Activated naive CD4-positive, alpha-beta T cell treated with anti-CD3 and anti-CD28 coated beads, Interleukin-2, amount 50 U/mL, for 24 hours (primary cell): ENCODE data around the gene SKAP2.

Source experiments
- H3K27ac Mint-ChIP-seq: one replicate; pipeline ENCODE4 v1.8.0; 2021; ENCODE audit warnings: mild to moderate bottlenecking, mixed read lengths
- H3K27me3 Mint-ChIP-seq: one replicate; pipeline ENCODE4 v1.8.0; 2021; ENCODE audit warnings: mixed read lengths
- H3K36me3 Mint-ChIP-seq: one replicate; pipeline ENCODE4 v1.8.0; 2021; ENCODE audit warnings: mixed read lengths
- H3K4me1 Mint-ChIP-seq: one replicate; pipeline ENCODE4 v1.8.0; 2021; ENCODE audit warnings: mixed read lengths
- H3K4me3 Mint-ChIP-seq: one replicate; pipeline ENCODE4 v1.8.0; 2021; ENCODE audit warnings: mild to moderate bottlenecking, mixed read lengths
- H3K9me3 Mint-ChIP-seq: one replicate; pipeline ENCODE4 v1.8.0; 2021; ENCODE audit warnings: mixed read lengths

The SKAP2 gene

DNA sequence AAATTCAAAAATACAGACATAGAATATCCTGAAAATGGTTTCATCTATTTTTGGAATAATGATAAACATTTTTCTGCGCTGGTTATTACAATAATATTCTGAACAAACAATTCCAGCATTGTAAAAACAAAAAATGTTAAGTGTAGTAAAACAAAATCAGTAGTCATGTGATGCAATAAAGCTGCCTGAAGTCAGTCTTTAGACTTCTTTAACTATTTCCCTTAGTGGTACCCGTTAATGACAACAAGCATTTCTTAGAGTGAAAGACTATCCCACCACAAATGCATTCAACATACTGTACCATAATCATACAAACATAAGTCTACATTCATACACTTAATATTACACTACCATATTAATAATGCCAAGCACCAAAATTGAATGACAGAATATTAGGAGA is 1.6 kb downstream of the SKAP2 start:
- H3K27me3 Mint-ChIP-seq: peaks cover 54% of the 10 kb centered on the region
- H3K9me3 Mint-ChIP-seq: peaks cover 5% of the 10 kb centered on the region
- peaks cover 22% of the 10 kb centered on the region for H3K4me1 Mint-ChIP-seq
- no peak overlapping the region for H3K27ac Mint-ChIP-seq
- no peak overlapping the region for H3K4me3 Mint-ChIP-seq
- peaks cover 3% of the 10 kb centered on the region for H3K36me3 Mint-ChIP-seq

DNA sequence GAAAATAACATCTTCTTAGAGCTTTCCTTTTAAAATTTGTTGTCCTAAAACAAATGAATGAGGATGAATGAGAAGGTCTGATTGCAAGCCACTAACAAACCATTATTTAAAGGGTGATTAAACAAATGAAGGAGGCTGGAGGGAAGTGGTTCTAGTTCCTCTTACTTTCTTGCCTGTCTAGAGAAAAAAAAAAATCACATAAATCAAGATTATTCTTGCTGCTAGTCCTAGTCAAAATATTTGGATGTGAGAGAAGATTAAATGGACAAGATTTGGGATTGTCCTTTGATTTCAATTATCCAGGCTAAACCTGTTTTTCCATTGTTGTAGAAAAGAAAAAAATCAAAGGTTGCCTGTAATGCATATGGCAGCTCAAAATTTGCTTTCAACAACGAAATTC is 3.3 kb downstream of the SKAP2 start:
- peaks cover 61% of the 10 kb centered on the region for H3K27me3 Mint-ChIP-seq
- H3K4me3 Mint-ChIP-seq: no peak overlapping the region
- H3K36me3 Mint-ChIP-seq: peaks cover 3% of the 10 kb centered on the region
- peaks cover 5% of the 10 kb centered on the region for H3K9me3 Mint-ChIP-seq
- H3K4me1 Mint-ChIP-seq: peaks cover 22% of the 10 kb centered on the region
- no peak overlapping the region for H3K27ac Mint-ChIP-seq

DNA sequence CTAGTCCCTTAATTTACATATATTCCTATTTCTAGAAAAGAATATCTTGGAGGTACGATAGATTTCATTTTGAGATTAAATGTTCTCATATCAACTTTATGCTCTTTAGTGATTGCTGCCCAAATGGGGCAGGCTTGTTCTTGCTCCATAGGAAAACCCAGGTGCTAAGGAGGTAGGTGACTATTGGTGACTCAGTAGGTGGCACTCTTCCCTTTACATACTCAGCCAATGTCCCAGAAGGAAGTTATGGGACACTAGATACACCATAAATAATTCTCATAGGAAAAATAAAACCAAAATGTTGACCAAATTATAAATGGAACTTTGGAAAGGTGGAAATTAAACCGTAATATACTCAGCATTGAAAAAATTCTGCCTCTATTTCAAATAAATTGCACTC is 4.0 kb downstream of the SKAP2 start:
- H3K27me3 Mint-ChIP-seq: peaks cover 57% of the 10 kb centered on the region
- H3K9me3 Mint-ChIP-seq: no peaks in the 10 kb centered on the region
- H3K4me1 Mint-ChIP-seq: peaks cover 18% of the 10 kb centered on the region
- no peaks in the 10 kb centered on the region for H3K36me3 Mint-ChIP-seq
- no peak overlapping the region for H3K27ac Mint-ChIP-seq
- H3K4me3 Mint-ChIP-seq: no peak overlapping the region

DNA sequence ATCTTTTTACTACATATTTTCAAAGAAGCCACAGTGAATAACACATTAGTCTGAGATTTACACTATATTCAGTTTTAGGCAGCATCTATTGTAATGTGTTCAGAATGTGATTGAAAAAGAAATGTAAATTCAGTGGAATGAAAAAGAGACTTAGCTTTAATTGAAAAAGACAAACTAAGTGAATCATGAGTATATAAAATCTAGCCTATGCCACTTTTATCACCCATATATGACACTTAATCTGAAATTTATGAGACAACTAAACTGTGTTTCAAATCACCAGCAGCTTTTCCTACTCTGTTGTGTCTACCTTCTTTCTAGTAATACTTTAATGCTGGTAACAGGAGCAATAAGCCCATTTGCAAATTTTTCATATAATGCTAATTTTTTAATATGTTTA is 4.7 kb downstream of the SKAP2 start:
- Mint-ChIP-seq H3K27ac (no peak overlapping the region), H3K36me3 (no peaks in the 10 kb centered on the region), H3K4me1 (peaks cover 12% of the 10 kb centered on the region), H3K27me3 (peaks cover 56% of the 10 kb centered on the region), H3K4me3 (no peak overlapping the region), H3K9me3 (no peaks in the 10 kb centered on the region)

DNA sequence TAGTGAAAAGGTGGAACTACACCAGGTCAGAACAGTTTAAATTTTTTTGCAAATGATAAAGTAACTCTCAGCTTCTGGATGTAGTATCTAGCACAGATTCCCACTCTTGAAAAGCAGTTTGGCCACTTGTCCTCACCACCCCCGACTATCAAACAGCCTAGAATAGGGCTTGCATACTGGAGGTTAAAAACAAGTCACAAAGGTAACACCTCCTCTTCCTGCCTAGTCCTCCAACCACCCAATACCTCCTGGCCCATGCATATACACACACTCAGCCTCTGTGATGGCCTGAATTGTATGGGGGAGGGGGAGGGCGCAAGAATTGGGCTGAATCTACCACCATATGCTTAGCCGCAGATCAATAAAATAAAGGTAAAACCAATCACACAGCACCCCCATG is 5.7 kb downstream of the SKAP2 start:
- Mint-ChIP-seq H3K27me3 (peaks cover 54% of the 10 kb centered on the region), H3K4me3 (no peak overlapping the region), H3K36me3 (no peaks in the 10 kb centered on the region), H3K27ac (no peak overlapping the region), H3K9me3 (no peaks in the 10 kb centered on the region), H3K4me1 (peaks cover 5% of the 10 kb centered on the region)

DNA sequence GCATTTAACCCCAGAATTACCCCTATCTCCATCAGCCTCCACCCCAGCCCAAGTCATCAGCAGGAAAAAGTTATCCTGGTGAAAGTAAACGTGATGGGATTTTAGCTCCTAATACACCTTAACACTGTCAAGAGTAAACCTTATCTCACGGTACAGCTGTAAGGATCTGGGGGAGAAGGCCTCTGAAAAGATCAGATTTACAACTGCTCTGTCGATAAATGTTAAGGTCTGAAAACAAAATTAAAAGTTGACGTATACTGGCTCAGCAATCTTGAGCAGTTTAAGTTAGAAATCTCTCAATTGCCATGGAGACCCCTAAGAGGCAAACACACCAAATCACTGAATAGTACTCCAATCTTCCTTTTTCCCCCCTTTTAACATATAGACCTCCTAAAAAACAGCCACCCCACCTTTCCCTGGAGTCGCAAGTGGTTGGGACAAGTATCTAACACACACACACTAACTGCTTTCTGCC is 6.1 kb downstream of the SKAP2 start:
- Mint-ChIP-seq H3K4me3 (no peak overlapping the region), H3K4me1 (peaks cover under 1% of the 10 kb centered on the region)

DNA sequence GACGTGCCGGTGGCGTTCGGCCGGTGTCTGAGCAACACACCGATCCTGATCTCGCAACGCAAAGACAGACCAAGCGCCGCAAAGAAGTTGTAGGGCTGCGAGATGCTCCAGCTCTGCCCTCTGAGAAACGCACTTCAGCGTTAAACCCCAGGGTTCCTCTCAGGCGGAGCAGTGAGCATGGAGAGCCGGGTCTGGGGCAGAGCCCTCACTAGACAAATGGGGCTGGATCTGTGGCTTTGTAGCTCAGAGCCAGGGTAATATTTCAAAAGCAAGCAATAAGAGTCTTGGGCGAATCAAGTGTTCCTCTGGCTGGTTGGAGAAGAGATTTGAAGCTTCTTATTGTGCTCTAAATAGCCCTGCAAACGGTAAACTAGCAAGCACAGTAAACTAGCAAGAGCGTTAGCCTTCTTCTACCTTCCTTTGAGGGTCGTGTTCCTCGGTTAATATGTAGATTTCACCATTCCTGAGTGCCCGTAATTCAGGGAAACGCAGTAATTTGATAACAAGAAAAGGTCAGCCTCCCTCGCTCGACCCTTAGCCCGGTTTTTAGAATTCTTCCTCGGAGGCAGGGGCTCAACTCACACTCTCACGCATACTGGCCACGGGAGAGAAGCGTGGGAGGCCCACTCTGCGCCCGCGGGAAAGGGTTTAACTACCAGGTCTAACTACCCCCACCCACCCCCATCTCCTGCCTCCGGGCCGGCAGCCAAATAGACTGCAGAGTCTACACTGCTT is 6.7 kb downstream of the SKAP2 start:
- Mint-ChIP-seq H3K4me3 (no peak overlapping the region), H3K27me3 (peaks cover 51% of the 10 kb centered on the region), H3K4me1 (no peaks in the 10 kb centered on the region), H3K36me3 (no peaks in the 10 kb centered on the region), H3K27ac (no peak overlapping the region), H3K9me3 (no peaks in the 10 kb centered on the region)

More for the DNA sequence above, 6.1 kb downstream of the SKAP2 start:
- peaks cover 53% of the 10 kb centered on the region for H3K27me3 Mint-ChIP-seq
- no peak overlapping the region for H3K27ac Mint-ChIP-seq
- H3K9me3 Mint-ChIP-seq: no peaks in the 10 kb centered on the region
- H3K36me3 Mint-ChIP-seq: no peaks in the 10 kb centered on the region

DNA sequence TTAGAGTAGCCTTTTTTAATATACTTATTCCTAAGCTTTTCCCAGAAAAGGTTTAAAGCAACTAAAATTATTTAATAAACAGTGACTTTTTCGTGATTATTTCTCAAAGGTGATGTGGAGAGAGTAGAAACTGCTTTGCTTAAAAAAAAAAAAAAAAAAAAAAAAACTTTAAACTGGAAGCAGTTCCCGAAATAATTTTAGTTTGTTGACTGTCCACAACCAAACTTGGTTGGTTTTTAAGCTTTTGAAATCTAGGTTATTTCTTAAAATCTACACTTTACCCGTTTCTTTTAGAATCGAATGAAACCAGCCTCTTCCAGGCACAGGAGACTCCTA is 7.3 kb downstream of the SKAP2 start:
- Mint-ChIP-seq H3K4me1 (no peaks in the 10 kb centered on the region), H3K27ac (no peak overlapping the region), H3K9me3 (no peaks in the 10 kb centered on the region), H3K4me3 (no peak overlapping the region), H3K27me3 (peaks cover 51% of the 10 kb centered on the region), H3K36me3 (no peaks in the 10 kb centered on the region)

DNA sequence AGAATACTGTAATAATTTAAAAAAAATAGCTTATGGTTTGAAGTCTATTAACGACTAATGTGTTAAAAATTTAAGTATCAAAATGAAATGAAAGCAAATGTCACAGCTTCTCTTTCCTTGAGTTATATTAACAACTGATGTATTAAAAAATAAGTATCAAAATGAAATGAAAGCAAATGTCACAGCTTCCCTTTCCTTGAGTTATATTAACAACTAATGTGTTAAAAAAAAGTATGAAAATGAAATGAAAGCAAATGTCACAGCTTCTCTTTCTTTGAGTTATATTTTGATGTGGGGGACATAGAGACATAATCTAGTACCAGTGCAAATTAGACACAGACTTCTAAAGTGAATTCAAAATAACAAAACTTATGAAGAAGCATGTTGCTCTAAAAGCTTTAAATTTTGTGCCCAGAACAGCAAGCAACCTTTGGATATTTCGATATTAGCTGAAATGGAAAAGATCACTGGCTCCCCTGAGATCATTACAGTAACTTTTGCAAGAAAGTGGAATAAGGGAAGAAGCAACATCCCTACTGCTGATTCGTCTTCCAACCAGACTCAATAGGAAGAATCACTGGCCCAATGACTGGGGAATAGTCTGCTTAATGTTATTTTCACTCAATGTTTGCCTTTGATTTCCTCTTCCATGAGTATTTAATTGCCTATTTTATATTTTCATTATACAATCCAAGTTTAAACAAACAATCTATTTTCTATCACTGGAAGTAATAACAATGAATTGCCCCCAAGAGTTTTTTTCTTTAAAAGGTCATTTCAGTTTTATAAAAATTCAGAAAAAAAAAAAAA is 8.0 kb downstream of the SKAP2 start:
- Mint-ChIP-seq H3K36me3 (no peaks in the 10 kb centered on the region), H3K27me3 (peaks cover 50% of the 10 kb centered on the region), H3K27ac (no peak overlapping the region), H3K4me1 (no peaks in the 10 kb centered on the region), H3K4me3 (no peak overlapping the region), H3K9me3 (no peaks in the 10 kb centered on the region)

DNA sequence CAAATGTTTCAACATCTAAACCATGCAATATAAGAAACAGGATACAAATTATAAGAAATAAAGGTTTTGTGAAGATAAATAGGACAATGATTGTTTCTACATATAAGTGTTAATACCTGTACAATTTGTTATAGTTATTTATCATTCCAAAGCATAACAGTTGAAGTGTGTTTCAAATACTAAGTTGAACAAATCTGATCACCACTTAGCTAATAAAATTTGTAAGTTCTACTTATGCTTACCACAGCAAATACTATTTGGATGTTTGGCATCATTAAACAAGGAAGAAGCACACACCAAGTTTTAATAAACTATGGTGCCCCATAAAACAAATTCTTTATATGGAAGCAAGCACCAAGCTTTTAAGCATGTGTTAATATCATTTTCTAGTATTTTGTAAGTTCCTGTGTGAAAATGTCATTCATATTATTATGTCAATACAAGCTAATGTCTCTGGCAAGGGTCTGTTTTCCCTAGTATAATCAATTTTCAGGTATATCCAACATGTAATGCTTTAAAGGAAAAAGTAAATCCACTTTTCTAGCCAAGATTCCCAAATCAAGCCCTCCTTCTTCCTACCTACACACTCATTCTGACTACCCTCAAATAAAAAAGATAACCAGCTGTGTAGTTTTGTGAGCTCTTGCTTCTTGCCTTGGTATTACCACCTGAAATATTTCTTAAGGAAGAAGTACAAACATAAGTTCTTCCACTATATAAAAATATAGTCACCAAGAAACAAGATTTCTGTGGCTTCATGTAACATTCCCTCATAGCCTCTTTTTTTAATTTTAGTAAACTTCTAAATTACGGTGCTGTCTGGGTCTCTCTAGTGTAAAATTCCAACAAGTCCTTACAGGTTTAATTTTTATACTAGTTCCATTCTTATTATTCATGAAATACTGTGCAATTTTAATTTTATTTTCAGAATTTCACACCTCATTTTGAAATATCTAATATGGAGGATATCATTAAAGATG is 9.2 kb downstream of the SKAP2 start:
- Mint-ChIP-seq H3K27me3 (peaks cover 52% of the 10 kb centered on the region), H3K27ac (no peak overlapping the region), H3K36me3 (no peaks in the 10 kb centered on the region), H3K4me3 (no peak overlapping the region), H3K9me3 (no peaks in the 10 kb centered on the region), H3K4me1 (no peaks in the 10 kb centered on the region)

DNA sequence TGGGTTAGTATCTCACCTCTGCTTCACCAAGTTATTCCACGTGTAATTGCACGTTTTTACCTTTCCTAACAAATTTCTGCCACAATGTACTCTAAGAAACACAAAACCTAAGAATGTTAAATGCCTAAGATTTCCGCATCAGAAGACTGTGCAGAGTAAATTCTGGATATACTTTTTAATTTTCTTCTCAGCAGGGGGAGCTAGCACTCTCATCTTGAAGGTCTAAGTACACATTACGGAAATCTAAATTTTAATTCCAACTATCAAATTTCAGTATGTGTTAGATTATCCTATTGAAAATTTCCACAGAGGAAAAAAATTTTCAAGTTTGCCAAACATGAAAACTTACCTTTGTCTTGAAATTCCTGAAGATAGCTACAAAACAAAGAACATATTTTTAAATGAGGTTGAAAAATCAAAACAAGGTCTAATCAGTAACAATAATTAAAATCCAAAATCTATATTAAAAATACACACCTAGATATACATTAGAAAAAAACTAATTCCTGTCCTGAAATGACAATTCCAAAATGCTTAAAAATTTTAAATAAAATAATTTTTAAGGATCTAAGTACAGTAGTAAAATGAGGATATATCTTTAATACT is 10.5 kb downstream of the SKAP2 start:
- H3K27me3 Mint-ChIP-seq: peaks cover 42% of the 10 kb centered on the region
- H3K4me1 Mint-ChIP-seq: no peaks in the 10 kb centered on the region
- H3K36me3 Mint-ChIP-seq: no peaks in the 10 kb centered on the region
- H3K4me3 Mint-ChIP-seq: no peak overlapping the region
- no peak overlapping the region for H3K27ac Mint-ChIP-seq
- H3K9me3 Mint-ChIP-seq: no peaks in the 10 kb centered on the region

DNA sequence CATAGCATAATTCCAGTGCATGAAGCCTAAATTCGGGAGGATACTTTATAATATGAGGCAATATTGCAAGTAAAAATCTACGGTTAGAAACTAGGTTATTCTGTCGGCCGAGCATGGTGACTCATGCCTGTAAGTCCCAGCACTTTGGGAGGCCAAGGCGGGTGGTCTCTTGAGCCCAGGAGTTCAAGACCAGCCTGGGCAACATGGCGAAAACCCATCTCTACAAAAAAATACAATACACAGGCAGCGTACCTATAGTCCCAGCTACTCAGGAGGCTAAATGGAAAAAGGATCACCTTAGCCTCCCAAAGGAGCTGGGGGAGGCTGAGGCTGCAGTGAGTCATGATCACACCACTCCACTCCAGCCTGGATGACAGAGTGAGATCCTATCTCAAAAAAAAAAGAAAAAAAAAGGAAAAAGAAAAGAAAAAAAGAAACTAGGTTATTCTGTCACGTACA is 14.2 kb downstream of the SKAP2 start:
- Mint-ChIP-seq H3K36me3 (no peaks in the 10 kb centered on the region), H3K27ac (no peak overlapping the region), H3K4me3 (no peak overlapping the region), H3K9me3 (no peaks in the 10 kb centered on the region), H3K27me3 (peaks cover 17% of the 10 kb centered on the region), H3K4me1 (no peaks in the 10 kb centered on the region)

DNA sequence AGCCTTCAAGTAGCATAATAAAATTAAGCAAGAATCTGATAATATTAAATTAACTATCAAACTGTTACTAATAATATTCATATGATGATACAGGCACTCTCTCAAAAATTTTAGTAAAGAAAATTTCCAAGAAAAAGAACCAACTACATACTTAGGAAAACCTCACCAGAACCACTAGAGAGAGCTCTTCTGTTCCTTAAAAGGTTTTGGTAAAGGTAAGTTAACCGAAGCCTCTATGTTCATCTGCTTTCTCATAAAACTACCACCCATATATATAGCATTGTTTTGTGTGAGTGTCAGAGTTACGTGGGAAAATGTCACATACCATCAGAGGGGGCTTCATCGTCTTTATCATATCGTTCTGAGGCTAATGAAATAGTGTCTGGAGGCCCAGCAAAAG is 20.7 kb downstream of the SKAP2 start:
- Mint-ChIP-seq H3K4me3 (no peak overlapping the region), H3K36me3 (no peaks in the 10 kb centered on the region), H3K27ac (no peak overlapping the region), H3K9me3 (no peaks in the 10 kb centered on the region), H3K27me3 (peaks cover 6% of the 10 kb centered on the region), H3K4me1 (no peaks in the 10 kb centered on the region)

DNA sequence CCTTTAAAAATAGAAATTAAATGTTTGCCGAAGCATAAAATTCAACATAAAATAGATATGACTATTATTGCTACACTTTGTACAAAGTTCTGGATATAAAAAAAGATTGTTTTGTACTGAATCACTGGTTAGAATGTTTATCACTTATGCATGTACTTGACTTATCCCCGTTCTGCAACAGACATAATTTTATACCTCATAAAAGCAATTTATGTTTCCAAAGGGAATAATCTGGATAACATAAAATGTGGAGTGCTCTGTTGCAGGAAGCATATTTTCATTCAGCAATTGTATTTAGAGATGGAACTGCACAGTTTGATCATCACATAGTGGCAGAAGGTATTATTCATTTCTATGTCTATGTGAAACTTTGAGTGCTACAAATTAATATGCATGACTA is 21.5 kb downstream of the SKAP2 start:
- peaks cover 9% of the 10 kb centered on the region for H3K27me3 Mint-ChIP-seq
- H3K27ac Mint-ChIP-seq: no peak overlapping the region
- H3K36me3 Mint-ChIP-seq: no peaks in the 10 kb centered on the region
- H3K4me1 Mint-ChIP-seq: no peaks in the 10 kb centered on the region
- H3K9me3 Mint-ChIP-seq: no peaks in the 10 kb centered on the region
- H3K4me3 Mint-ChIP-seq: no peak overlapping the region
